Measurements from ENCODE around the gene LRFN5. TPM values are rescaled to one million over a fixed set of nuclear protein-coding genes. Genes with fewer than 3 reads are reported as not detected.

The LRFN5 gene
- total and polyA plus RNA-seq, 2 of the 8 experiments (the other 6 are each of a cell fraction or from before 2014, with no cell fraction given): 0.85 to 4.7 TPM

DNA sequence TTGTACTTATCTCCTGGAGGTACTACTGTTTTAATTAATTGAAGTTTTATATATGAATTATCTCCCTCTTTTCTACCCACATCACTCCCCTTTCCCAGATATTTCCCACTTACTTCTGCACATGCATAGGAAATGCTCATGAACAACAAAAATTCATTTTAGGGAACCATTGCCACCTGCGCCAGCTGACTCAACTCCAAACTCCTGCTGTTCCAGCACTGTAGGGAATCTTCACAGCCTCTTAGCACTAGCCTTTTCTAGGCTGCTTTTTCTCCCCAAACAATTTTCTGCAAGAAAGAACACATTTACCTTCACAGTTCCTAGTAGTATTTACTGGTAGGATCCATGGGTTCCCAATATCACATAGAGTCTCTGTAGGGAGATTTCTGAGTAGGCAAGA, 268.4 kb downstream of the LRFN5 start:
- DNase-seq (ENCODE audit: low read depth in 1 of 2, low spot score in 2 of 2): no peak
- CTCF ChIA-PET (ENCODE audit: partially characterized antibody): no interaction called here
- no peak overlapping the region for H2AFZ ChIP-seq (ENCODE audit: low read length)
- no peak overlapping the region for H2BK12ac ChIP-seq (ENCODE audit: low read depth, low read length)
- H3K4me2 ChIP-seq (ENCODE audit: insufficient read depth in 1 of 2, low read depth in 2 of 2, low read length in 2 of 2): no peak overlapping the region
- no peak overlapping the region for H2AK5ac ChIP-seq (ENCODE audit: low read depth, low read length)
- no peak overlapping the region for H2BK5ac ChIP-seq (ENCODE audit: low read depth, low read length)
- no peaks in the 10 kb centered on the region for H3K27me3 ChIP-seq (replicated peaks in 1 of 4; ENCODE audit: control insufficient read depth in 3 of 4, extremely low read depth in 1 of 4, insufficient read depth in 3 of 4, low read length in 3 of 4)
- no peaks in the 10 kb centered on the region for H4K20me1 ChIP-seq (replicated peaks in 1 of 2; ENCODE audit: control insufficient read depth in 1 of 2, insufficient read depth in 2 of 2, low read length in 2 of 2)
- H2BK15ac ChIP-seq (ENCODE audit: low read length): no peak overlapping the region
- WGBS, 2 experiments (ENCODE audit: extremely low coverage in 1 of 2, insufficient coverage in 1 of 2, insufficient read length in 1 of 2, insufficient replicate concordance in 2 of 2, low coverage in 1 of 2, low lambda C conversion rate in 2 of 2, missing lambda C conversion rate in 1 of 2): 94% methylated on average over 1 of the region's 1 CpG; no CpG with 5 or more reads in 1 of the 2 experiments
- H4K91ac ChIP-seq (replicated peaks; ENCODE audit: insufficient read length, low read length): no peak overlapping the region
- H3K23ac ChIP-seq (ENCODE audit: insufficient read length): no peak overlapping the region
- no peak overlapping the region for H3K14ac ChIP-seq (ENCODE audit: insufficient read length)
- H3K9ac ChIP-seq (replicated peaks in 1 of 4; ENCODE audit: extremely low read depth in 1 of 4, low read depth in 3 of 4, low read length in 3 of 4): no peak overlapping the region
- FAIRE-seq: no peak
- no peaks in the 10 kb centered on the region for H3K36me3 ChIP-seq (ENCODE audit: control insufficient read depth in 2 of 4, insufficient read depth in 4 of 4, low read length in 3 of 4)
- H2BK120ac ChIP-seq (replicated peaks; ENCODE audit: low read depth, low read length): no peak overlapping the region
- no peak overlapping the region for H3K27ac ChIP-seq (ENCODE audit: low read depth, low read length)
- H3K56ac ChIP-seq (replicated peaks; ENCODE audit: insufficient read length, low read depth, low read length): no peak overlapping the region
- no peaks in the 10 kb centered on the region for H3K79me2 ChIP-seq (ENCODE audit: control insufficient read depth in 1 of 2, insufficient read depth in 2 of 2, low read length in 2 of 2)
- TF ChIP-seq CBX5 (IDR thresholded peaks at IDR 0.05; ENCODE audit: low read depth, low read length) (no peak), TEAD4 (IDR thresholded peaks at IDR 0.05; ENCODE audit: low read depth, low read length) (no peak), BRCA1 (IDR thresholded peaks at IDR 0.05; ENCODE audit: low read depth, low read length) (no peak), GABPA (IDR thresholded peaks at IDR 0.05; ENCODE audit: borderline replicate concordance, insufficient read depth, low read length) (no peak), TBP (IDR thresholded peaks at IDR 0.05; ENCODE audit: low read depth, low read length) (no peak), RAD21 (IDR thresholded peaks at IDR 0.05 in 1 of 2, conservative IDR thresholded peaks at IDR 0.05 in 1 of 2; ENCODE audit: low read depth in 2 of 2, low read length in 2 of 2) (no peak), SIX5 (IDR thresholded peaks at IDR 0.05; ENCODE audit: low read depth, low read length) (no peak), POLR2A (IDR thresholded peaks at IDR 0.05; ENCODE audit: control extremely low read depth in 1 of 2, low read depth in 2 of 2, low read length in 2 of 2) (no peak)
- H3K9me3 ChIP-seq (ENCODE audit: insufficient read depth in 2 of 2, low read depth in 1 of 2, low read length in 1 of 2): peaks cover 0 to 4% of the 10 kb centered on the region in 2 experiments; a peak in 1 of 4 replicates
- no peaks in the 10 kb centered on the region for H3K23me2 ChIP-seq (ENCODE audit: low read depth, low read length)
- POLR2A ChIA-PET (ENCODE audit: partially characterized antibody): no interaction called here
- no peak overlapping the region for H3K4ac ChIP-seq (replicated peaks; ENCODE audit: insufficient read length, low read depth, low read length)
- no peak overlapping the region for H2BK20ac ChIP-seq (ENCODE audit: low read length)
- H3K18ac ChIP-seq (ENCODE audit: extremely low read depth, low read length): no peak overlapping the region
- H3K79me1 ChIP-seq (ENCODE audit: low read depth, low read length): no peaks in the 10 kb centered on the region
- no peaks in the 10 kb centered on the region for H3K4me1 ChIP-seq (replicated peaks in 1 of 4; ENCODE audit: control insufficient read depth in 3 of 4, insufficient read depth in 4 of 4, low read length in 3 of 4)
- no peak overlapping the region for H4K5ac ChIP-seq (ENCODE audit: insufficient read length, low read depth, low read length)
- H4K8ac ChIP-seq (ENCODE audit: extremely low read depth, insufficient read depth, low read length): no peak overlapping the region
- no peak overlapping the region for H3K4me3 ChIP-seq (ENCODE audit: extremely low read depth in 1 of 4, insufficient read depth in 2 of 4, low read depth in 3 of 4, low read length in 4 of 4)

Measured in H1 (cell line).